GM13976 (cell line): ENCODE results near the gene CHDH.

Source experiments
- DNase-seq: peaks from one replicate; pipeline ENCODE4 v3.0.0; 2012; ENCODE audit warnings: low spot score
- in situ Hi-C: fragments of 300-500 bp; cut with MboI; formaldehyde crosslinking; loops from one replicate; pipeline ENCODE4 v1.12.0; 2022; ENCODE audit warnings: low sequenced_read_pairs, mixed read lengths, inconsistent platforms; ENCODE audit not compliant: unreplicated experiment
- TF ChIP-seq, protein P1 (sequence below): IDR thresholded peaks from 2 replicates; pipeline ENCODE4 v1.5.1; 2012; ENCODE audit warnings: borderline replicate concordance, mild to moderate bottlenecking; ENCODE audit not compliant: insufficient read depth; ENCODE audit errors: extremely low read depth, missing control alignments, control extremely low read depth

Gene CHDH

DNA sequence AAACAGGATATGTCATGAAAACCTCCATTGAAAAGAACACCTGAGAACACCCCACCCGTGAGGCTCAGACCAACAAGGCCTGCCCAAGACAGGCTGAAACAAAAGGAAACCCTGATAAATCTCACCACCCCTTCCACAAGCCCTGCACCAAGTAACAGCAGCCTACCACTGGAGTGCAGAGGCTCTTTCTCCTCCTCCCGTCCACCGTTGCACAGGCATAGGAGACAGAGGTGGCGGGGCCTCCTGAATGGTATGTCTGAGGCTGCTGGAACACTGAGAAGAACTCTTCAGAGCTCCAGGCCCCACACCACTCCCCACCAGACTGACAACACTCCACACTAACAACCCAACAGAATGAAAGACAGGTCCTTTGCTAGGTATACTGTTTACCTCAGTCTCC lies 21.4 kb downstream of the CHDH start:
- in situ Hi-C loops: no loop called here
- TF ChIP-seq, protein P1, sequence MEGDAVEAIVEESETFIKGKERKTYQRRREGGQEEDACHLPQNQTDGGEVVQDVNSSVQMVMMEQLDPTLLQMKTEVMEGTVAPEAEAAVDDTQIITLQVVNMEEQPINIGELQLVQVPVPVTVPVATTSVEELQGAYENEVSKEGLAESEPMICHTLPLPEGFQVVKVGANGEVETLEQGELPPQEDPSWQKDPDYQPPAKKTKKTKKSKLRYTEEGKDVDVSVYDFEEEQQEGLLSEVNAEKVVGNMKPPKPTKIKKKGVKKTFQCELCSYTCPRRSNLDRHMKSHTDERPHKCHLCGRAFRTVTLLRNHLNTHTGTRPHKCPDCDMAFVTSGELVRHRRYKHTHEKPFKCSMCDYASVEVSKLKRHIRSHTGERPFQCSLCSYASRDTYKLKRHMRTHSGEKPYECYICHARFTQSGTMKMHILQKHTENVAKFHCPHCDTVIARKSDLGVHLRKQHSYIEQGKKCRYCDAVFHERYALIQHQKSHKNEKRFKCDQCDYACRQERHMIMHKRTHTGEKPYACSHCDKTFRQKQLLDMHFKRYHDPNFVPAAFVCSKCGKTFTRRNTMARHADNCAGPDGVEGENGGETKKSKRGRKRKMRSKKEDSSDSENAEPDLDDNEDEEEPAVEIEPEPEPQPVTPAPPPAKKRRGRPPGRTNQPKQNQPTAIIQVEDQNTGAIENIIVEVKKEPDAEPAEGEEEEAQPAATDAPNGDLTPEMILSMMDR: no peak
- DNase-seq: no peak

DNA sequence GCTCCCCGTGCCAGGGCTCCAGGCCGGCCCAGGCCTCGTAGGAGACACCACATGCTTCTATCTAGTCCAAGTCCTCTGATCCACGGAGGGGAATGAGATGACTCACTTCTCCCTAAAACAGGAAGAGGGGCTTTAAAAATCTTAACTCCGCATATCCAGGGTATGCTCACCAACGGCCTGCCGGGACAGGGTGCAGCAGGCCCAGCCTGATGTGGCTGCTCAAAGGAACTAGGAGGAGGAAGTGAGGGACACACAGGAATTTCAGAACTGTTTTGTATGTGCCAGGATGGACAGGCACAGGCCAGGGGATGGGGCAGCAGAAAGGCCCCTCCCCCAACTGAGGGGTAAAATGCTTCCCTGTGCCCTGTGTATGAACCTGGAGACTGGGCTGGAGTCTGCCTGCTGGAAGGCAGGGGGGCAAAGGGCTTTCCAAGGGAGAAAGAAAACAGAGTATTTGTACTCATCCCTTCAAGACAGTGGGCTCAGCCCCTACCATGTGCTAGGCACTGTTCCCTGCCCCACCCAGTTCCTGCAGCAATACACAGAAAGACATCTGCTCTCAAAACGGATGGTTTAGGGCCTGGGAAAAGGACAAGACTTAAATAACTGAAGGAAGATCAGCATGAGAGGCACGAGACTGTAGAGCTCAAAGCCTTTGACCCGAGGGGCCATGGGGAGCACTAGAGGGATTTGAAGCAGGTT lies 22.1 kb downstream of the CHDH start:
- no peak for DNase-seq
- in situ Hi-C loops: no loop called here
- TF ChIP-seq, protein P1: no peak

DNA sequence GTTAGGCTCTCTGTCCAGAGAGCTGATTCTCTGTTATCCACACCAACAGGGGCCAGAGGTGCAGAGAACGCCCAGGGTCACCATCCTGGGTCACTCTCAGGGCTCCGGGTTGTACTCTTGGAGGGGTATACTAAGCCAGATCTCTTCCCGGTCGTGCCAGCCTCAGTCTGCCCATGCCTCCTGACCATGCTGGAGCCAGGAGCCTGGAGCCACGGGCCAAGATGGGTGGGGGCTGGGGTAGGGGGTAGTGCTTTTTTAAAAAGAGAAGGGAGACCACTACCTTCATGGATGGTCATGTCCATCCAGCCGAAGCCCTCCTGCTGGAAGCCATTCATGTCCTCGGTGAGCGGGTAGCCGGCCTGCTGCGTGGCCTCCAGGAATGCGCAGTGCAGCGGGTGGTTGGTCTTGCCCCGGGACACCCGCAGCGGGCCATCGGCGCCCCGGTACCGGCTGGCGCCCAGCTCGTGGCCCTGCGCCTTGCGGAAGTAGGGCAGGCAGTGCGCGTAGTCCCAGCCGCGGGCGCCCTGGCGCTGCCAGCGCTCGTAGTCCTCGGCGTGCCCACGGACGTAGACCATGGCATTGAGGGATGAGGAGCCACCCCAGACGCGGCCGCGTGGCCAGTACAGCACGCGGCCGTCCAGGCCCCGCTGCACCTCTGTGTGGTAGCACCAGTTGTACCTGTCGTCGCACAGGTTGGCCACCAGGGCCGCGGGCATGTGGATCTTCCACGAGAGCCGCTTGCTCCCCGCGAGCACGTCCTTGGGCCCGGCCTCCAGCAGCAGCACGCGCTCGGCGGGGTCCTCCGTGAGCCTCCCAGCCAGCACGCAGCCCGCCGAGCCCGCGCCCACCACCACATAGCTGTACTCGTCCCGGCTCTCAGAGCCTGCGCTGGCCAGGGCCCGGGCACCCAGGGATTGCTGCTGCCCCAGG lies 22.9 kb downstream of the CHDH start:
- DNase-seq: no peak
- in situ Hi-C loops: no loop called here
- TF ChIP-seq, protein P1: no peak

DNA sequence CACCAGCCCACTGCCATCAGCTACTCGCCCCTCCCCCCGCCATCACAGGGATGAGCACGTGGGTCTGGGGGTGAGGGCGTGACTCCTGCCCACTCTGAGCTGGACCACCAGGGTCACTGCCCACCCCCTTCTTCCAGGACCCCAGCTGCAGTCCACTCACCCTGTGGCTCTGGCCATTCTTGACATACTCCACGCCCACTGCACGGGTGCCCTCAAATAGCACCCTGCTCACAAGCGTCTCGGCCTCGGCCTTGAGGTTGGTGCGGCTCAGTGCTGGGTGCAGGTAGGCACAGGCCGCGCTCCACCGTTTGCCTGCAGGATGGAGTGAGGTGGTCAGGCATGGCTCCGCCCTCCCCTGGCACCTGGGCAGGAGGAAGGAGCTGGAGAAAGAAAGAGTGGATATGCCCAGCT lies 23.9 kb downstream of the CHDH start:
- TF ChIP-seq, protein P1: no peak
- in situ Hi-C loops: no loop called here
- DNase-seq: no peak

DNA sequence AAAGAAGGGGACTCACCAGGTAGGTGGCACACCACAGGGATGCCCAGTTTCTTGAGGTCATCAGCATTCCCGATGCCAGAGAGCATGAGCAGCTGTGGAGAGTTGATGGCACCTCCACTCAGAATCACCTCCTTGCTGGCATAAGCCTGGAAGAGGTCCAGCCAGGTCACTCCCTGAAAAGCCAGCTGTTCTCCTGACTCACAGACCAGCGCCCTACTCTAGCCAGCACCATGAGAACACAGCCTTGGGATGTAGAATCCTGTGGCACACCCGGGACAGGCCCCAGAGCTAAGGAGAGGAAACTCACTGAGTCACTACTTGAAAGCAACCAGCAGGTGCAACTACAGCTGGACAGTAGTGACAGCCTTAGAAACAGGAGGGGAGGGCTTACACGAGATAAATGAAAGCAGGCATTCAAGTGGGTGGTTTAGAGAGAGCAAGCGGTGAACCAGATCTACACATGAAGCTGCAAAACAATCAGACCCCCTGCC lies 24.5 kb downstream of the CHDH start:
- TF ChIP-seq, protein P1: no peak
- DNase-seq: no peak

DNA sequence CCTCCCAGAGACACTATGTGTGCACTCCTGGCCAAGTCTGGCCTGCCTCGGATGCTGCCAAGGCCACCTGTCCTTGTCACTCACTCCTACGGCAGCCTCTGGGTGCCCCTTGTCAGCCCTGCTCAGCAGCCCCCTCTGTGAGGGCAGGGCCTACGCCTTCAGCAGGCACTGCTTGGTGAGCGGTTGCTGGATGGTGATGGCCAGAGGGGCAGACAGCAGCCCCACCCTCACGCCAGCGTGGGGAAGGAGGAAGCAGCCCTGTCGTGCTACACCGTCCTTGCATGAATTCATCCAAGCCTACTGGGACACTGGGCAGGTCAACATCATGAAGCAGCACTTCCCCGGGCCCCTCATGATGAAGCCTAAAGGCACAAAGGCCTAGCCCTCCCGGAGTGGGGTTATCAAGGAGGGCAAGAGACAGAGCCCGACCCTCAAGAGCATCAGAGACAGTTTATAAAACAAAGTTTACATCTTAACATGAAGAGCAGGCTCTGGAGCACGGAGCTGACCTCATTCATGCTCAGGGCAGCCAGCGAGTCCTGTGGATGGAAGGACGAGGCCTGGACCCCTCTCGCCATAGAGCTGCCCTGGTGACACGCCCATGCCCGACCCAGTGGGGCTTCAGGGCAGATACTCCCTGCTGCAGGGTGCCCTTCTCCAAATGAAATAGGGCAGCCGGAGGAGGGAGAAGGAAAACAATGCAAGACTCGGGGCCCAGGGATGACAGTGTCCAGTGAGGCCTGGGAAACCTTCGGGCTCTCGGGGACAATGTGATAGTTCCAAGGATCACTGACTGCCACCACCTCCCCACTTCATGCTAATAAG lies 25.3 kb downstream of the CHDH start:
- in situ Hi-C loops: no loop called here
- DNase-seq: no peak
- TF ChIP-seq, protein P1: no peak

More for the DNA sequence above, 24.5 kb downstream of the CHDH start:
- in situ Hi-C loops: no loop called here
